NCI-H2171 treated with DMSO at 0.1 percent for 48 hours (cell line): ENCODE results near the gene CMC4.

ENCODE experiments used
- DNase-seq: peaks from one replicate; lab custom pipeline; 2025; lab: John Stamatoyannopoulos, UW

CMC4 gene, protein sequence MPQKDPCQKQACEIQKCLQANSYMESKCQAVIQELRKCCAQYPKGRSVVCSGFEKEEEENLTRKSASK

GRCh38 chrX:155070975-155071693, at the start of gene CMC4, which contains the start of the genes BRCC3 and MTCP1:
TSS of gene CMC4 (minus strand) at chrX:155071136. CDS start at chrX:155064023, 7,113 bp downstream.
TSS of gene BRCC3 (plus strand) at chrX:155071508. CDS start at chrX:155071528, 20 bp downstream.
TSS of gene MTCP1 (minus strand) at chrX:155071136. CDS start at chrX:155066010, 5,126 bp downstream.
- DNase-seq = peak; percentile 72

- DNase-seq = no peak
Measured at GRCh38 chrX:155115174-155115819, 44.4 kb upstream of the CMC4 start.

GRCh38 chrX:155113097-155113496, 42.2 kb upstream of the CMC4 start:
- DNase-seq = no peak

DNA sequence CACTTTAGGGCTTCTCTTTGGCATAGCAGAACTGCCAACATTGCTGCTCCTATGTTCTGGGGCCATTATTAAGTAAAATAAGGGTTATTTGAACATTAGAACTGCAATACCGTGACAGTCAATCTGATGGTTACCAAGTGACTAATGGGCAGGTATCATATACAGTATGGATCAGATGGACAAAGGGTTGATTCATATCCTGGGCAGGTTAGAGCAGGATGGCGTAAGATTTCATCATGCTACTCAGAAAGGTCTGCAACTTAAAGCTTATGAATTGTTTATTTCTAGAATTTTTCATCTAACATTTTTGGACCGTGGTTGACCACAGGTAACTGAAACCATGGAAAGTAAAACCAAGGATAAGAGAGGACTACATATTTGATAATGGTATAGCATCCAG, 41.2 kb upstream of the CMC4 start:
- no peak for DNase-seq

- DNase-seq = no peak
Measured at GRCh38 chrX:155108427-155108826, 37.5 kb upstream of the CMC4 start.

DNA sequence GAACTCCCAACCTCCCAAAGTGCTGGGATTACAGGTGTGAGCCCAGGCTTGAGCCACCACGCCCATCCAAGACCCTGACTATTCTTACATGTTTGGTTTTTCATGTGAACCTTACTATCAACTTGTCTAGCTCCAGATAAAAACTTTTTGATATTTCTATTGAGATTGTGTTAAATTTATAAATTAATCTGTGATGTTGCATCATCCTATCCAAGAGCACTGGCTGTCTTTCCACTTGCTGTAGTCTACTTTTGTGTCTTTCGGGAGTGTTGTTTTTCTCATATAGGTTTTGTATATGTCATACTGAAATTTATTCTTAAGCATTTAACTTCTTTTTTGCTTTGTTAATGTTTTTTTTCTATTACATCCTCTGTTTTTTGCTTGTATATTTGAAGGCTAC, 35.0 kb upstream of the CMC4 start:
- no peak for DNase-seq

DNA sequence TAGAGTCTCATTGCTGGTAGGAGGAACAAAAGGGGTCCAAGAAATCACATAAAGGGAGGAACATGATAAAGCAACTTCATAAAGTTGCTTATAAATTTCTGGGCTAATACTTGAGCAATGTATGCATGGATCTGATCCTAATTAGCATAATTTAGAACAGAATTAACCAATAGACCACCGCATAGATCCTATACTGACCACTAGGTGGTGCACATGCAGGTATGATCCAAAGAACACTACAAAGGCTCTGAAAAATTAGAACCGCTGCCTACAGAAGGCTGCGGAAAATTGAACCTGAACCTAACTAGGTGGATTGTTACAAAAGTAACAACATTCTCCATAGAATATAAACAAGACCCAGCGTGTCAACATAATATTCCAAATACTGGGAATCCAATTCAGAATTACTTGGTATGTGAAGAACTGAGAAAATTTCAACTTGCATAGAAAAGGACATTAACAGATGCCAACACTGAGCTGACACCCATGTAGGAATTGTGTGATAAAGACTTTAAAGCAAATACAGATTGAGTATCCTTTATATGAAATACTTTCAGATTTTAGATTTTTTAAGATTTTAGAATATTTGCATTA, 23.6 kb upstream of the CMC4 start:
- peak; percentile 9 for DNase-seq

DNA sequence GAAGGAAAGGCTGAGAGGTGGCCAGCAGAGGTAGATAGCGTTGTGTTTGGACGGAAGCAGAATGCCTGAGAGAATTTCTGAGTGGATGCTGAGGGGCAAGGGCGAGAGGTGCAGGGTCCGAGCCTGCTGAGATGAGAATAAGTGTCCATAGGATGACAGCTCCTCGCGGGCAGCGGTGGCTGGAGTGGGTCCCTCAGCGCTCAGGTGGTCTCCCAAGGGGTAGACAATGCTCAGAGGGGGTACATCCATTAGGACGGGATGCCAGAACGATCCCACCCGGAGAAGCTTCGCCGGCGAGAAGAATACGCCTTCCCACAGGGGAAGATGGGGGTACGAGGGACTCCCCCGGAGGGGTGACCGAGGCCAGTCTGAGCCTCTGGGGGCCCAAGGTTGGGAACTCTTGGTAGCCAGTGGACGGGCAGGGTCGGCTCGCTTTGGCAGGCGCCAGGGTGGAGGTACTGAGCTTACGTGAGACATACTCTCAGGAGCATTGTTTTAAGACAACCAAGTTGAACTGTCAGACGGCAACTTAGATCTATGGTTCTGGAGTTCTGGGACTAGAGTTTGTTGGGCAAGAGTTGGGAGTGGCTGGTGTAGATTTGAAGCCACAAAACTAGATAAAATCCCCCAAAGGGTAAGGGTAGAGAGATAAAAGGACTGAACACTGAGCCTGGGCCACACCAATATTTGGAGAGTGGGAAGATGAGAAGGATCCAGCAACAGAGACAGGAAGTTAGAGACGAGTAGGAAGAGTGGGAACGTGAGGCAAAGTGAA, 16.2 kb upstream of the CMC4 start:
- no peak for DNase-seq

DNA sequence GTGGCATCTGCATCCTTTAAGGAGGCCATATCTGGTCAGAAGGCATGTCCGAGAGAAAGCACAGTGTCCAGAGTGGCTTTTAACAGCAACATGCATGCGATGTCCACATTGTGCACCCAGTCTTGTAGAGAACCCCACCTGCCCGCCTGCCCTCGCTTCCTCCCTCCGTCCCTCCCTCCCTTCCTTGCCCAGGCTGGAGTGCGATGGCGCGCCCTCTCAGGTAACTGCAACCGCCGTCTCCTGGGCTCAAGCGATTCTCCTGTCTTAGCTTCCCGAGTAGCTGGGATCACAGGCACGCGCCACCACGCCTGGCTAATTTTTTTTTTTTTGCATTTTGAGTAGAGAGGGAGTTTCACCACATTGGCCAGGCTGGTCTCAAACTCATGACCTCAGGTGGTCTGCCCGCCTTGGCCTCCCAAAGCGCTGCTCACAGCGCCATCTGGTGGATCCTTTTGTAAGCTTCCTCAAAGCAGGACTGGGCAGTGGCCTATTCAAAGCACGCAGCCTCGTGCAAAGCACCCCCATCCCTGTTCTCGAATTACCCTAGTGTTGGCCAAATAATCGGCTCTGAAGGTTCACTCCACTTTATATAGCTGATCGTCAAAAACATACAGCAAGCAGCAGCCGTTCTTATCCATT, 15.4 kb upstream of the CMC4 start:
- DNase-seq = no peak

DNA sequence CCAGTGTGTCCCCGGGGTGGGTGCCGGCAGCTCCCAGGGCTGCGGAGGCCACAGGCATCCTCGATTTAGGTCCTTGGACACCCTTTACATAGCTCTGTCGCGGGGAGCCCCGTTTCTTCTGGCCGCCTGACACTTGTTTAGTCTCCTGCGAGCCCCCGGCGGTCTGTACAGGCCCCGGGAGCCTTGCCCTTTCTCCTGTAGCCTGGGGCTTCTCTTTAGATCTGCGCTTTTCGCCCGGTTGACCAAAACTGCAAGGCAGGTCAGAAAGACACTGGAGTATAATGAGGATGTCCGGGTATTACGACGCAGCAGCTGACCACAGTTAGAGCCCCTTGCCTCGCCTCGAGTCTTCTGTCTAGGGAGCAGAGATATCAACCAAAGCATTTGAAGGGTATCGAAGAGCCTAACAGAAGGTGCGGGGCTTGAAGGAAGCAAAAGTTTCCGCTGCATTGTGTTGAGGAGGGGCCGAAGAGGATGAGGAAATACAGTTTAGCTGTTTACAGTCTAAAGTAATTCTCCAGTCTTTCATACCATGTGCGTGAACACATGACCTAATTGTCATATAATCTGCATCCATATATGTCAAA, 851 bp upstream of the CMC4 start:
- no peak for DNase-seq

DNA sequence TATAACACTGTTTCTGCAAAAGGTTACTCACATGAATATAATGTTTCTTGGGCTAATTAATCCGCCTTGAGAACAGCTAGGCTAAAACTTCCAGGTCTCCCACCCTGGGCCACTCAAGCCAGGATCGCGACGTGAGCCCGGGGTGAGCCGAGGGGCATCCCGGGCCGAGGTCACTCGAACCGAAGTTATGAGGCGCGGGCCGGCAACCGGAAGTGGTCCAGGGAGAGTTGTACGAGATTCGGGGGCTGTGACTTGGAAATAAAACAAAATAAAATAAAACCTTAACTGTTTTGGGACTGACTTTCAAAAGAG, 317 bp downstream of the CMC4 start:
- no peak for DNase-seq

DNA sequence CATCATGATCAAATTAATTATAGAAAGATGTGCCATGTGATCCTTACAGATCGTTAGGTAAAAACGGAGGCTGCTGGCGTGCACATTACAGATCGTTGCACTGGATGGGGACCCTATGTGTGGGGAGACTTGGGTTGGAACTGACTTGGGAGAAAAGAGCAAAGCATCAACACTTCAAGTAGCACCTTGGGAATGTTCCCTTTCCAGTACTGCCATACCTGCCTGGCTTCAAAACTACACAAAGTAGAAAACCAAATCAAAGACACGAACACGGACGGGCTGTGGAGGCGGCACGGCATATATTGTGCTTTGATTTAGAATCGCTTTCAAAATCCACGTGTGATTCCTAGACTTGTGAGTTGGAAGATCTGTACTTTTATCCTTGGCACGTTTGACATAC, 898 bp downstream of the CMC4 start:
- peak; percentile 2 for DNase-seq

DNA sequence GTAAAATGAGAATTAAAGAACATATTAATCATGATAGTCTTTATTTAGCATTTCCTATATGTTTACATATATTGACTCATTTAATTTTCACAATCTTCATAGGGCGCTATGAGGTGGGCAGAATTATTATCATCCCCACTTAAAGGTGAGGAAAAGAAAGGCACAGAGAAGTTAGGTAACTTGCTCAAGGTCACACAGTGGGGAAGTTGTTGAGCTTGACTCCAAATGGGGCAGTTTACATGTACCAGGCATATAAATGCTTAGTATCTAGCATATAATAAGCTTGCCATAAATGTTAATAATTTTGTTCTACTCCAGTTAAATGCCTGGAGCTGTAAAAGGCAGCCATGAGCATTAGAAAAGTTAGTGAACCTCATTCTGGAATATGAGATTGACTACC, 1.5 kb downstream of the CMC4 start:
- DNase-seq = no peak

- no peak for DNase-seq
Measured at GRCh38 chrX:155068165-155068564, 2.8 kb downstream of the CMC4 start.

GRCh38 chrX:155065035-155065734, 5.8 kb downstream of the CMC4 start:
- no peak for DNase-seq

DNA sequence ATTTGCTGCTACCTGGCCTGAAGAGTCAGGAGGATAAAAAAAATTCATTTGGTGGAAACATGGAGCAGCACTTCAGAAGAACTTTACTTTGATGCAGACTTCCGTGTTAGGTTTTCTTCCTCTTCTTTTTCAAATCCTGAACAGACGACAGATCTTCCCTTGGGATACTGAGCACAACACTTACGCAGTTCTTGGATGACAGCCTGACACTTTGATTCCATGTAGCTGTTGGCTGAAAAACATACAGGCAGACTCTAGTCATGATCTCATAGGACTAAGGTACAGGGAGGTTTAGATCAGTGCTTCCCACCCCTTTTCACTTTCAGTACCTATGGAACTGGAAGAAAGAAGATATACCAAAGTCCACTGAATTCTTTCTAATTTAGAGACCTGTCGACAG, 9.2 kb downstream of the CMC4 start:
- no peak for DNase-seq

GRCh38 chrX:155056877-155057792, 13.8 kb downstream of the CMC4 start:
- peak; percentile 8 for DNase-seq

GRCh38 chrX:155056471-155056870, 14.5 kb downstream of the CMC4 start:
- DNase-seq = no peak

DNA sequence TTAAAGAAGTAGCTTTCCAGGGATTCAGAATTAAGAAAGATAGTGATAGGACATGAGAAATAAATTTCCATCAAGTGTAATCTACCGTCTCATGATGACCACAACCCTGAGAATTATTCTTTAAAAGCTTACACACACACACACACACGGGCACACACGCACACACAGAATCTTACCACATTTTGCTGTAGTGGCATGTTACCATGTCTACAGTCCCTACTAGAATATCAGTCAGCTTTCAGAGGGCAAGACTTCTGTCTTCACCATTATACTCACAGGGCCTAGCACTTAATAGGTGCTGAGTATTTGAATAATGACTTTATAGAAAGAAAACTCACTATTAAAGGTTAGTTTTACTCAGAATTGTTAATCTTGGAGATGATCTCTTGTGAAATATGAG, 15.4 kb downstream of the CMC4 start:
- no peak for DNase-seq

GRCh38 chrX:155054255-155054654, 16.7 kb downstream of the CMC4 start:
- DNase-seq = no peak
